HG03097 (cell line): ENCODE measurements around the gene ANKIB1.
"Not testable (repeated sequence)": the region's sequence is repeated elsewhere in the genome, so short reads cannot be mapped to it uniquely, and the experiment has no call there.

ENCODE experiments used
- ATAC-seq: cut with Tn5 transposase; IDR thresholded peaks from one replicate; pipeline ENCODE4 v1.9.1; 2021; ENCODE audit not compliant: unreplicated experiment, low FRiP score

ANKIB1 gene

DNA sequence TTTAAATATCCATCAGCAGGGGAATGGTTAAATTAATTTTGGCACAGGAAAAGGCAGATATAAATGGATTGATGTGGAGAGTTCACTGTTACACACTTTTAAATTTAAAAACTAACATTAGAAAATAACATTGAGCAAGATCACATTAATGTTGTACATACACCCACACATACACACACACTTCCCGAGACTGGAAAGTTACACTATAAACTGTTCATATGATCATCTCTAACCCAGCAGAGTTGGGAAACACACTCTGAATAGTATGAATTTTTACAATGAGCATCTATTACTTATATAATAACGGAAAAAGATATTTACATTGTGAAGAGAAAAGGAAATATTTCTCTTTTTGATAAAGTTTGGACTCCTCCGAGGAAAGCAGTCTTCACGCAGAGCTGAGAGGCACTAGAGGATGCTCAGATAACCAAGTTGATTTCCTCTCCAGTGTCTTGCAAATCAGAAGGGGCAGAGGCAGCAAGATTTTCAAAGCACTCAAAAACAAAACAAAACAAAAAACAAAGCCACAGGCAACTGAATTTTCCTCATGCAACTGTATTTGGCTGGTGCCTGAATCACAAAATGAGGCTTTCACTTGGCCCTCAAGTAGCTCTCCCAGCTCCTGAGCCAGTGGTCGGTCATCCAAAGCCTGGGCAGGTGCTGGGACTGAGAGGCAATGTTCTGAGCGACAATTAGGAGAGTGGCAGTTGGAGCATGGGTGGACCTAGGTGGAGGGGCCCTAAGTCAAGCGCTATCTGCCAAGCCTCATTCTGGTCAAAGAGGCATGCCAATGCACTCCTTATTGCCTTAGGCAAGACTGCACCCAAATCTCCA is 191.1 kb downstream of the ANKIB1 start:
- ATAC-seq = no peak

DNA sequence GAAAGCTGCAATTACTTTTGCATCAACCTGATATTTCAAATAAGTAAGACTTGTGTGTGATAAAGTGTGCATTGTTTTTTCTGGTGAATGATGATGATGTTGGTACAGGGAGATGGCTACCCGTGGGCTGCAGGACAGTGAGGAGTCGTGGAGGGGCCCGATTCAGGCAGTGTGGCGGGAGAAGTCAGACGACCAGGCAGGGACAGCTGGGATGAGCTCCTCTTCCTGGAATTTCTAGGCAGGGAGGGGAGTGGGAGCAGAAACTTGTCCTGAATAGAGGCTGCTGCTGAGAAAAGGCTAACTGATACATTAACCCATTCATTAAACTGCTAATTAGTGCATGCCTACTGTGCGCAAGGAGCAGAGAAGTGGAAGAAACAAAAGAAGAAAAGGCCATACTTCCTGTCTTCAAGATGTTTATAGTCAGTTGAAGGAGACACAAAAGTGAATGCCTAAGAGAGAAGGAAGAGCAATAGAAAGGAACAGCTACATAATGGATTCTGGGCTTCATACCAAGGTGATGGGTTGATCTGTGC is 192.2 kb downstream of the ANKIB1 start:
- ATAC-seq = no peak

DNA sequence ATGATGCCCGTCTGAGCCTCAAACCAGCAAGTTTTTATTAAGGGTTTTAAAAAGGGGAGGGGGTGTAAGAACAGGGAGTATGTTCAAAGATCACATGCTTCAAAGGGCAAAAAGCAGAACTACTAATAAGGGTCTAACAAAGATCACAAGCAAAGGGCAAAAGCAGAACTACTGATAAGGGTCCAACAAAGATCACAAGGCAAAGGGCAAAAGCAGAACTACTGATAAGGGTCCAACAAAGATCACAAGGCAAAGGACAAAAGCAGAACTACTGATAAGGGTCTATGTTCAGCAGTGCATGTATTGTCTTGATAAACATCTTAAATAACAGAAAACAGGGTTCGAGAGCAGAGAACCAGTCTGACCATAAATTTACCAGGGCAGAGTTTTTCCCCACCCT is 196.9 kb downstream of the ANKIB1 start:
- not testable (repeated sequence) for ATAC-seq

DNA sequence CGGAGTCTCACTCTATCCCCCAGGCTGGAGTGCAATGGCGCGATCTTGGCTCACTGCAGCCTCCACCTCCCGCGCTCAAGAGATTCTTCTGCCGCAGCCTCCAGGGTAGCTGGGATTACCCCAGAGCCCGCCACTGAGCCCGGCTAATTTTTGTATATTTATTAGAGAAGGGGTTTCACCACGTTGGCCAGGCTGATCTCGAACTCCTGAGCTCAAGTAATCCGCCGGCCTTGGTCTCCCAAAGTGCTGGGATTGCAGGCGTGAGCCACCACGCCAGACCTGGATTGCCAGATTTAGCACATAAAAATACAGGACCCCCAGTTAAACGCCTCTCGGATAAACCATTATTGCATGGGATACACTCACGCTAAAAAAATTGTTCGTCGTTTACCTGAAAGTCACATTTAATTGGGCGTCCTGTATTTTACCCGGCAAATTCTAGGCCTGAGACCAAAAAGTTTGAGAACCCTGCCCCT is 201.1 kb downstream of the ANKIB1 start:
- ATAC-seq = no peak

DNA sequence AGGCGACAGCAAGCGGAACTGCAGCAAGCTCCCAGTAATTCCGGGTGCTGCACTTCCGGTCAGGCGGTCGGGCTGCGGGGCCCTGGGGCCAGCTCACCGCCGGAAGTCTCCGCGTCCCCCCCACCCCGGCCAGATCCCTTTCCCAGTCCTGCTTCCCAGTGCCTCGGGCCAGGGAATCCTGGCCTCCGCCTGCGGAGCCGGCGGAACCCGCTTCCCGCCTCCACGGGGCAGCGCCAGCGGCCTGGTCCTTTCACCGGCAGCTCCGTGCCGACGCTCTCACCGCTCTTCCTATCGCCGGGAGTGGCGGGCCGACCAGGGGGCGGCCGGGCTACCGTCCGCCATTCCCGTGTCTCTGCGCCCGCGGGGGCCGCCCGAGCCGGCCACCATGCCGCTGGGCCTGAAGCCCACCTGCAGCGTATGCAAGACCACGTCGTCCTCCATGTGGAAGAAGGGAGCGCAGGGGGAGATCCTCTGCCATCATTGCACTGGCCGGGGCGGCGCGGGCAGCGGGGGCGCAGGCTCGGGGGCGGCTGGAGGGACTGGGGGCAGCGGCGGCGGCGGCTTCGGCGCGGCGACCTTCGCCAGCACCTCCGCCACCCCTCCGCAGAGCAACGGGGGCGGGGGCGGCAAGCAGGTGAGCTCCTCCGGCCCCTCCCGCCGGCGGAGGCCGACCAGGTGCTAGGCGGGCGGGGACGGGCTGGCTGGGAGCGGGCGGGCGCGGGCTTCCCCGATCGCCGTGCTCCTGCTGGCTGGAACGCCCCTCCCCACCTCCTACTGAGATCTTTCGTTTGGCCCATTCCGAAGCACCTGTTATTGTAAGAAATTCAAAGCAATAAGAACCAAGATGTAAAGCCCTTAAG is 201.8 kb downstream of the ANKIB1 start, which contains the start of gene GATAD1:
Gene GATAD1, plus strand, starts transcription at position 138 of the 860 bp plus-strand sequence. Its CDS starts 248 bp downstream, at position 386.
- peak; percentile 86 for ATAC-seq

DNA sequence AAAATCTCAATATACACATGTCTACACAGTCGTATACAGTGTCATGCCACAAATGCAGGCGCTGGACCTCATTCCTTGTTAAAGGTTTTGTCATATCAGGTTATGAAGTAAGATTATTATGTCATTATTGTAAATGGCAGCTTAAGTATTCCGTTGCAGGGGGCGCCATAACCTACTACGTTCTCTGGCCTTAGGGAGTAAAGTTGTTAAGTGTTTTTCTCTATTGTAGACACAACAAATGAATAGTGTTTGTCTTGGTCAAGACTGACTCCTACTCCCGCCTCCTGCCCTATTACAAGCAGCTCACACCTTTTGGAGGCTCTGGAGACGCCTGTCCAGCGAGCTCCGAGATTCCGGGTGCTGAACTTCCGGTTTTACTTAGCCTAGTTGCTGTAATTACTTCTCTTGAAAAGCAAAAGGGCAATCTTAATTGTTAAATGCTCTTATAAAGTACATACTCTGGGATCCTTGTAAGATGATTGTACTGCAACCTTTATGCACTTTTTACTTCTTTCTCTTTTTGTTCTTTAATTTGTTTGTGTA is 202.5 kb downstream of the ANKIB1 start:
- ATAC-seq = peak; percentile 33
